Smooth muscle cell (in vitro differentiated cells): ENCODE data around the gene SLC39A13. TPM values are rescaled to one million over a fixed set of nuclear protein-coding genes. Genes with fewer than 3 reads are reported as not detected.

Experiments
- DNase-seq: peaks from one replicate; lab custom pipeline; 2025; ENCODE audit not compliant: unreplicated experiment; lab: John Stamatoyannopoulos, UW
- H2AFZ ChIP-seq: fragments of 200-600 bp; sonication (generic); 2 replicates; pipeline ENCODE4 v1.6.0; 2016; ENCODE audit warnings: antibody characterized with exemption, low read depth, mild to moderate bottlenecking
- H3F3A ChIP-seq: fragments of 200-600 bp; sonication (generic); 2 replicates; pipeline ENCODE4 v1.6.0; 2017; ENCODE audit warnings: antibody characterized with exemption, low read depth
- H3K27ac ChIP-seq: fragments of 200-600 bp; sonication (generic); 2 replicates; pipeline ENCODE4 v1.5.1; 2016; ENCODE audit warnings: low read depth, mild to moderate bottlenecking
- H3K27me3 ChIP-seq: fragments of 200-600 bp; sonication (generic); 2 replicates; pipeline ENCODE4 v1.6.1; 2016; ENCODE audit warnings: low read depth, mild to moderate bottlenecking
- H3K36me3 ChIP-seq: fragments of 200-600 bp; sonication (generic); 2 replicates; pipeline ENCODE4 v1.5.1; 2016; ENCODE audit warnings: low read depth
- H3K4me1 ChIP-seq: fragments of 200-600 bp; sonication (generic); 2 replicates; pipeline ENCODE4 v1.5.1; 2016; ENCODE audit warnings: low read depth
- H3K4me2 ChIP-seq: fragments of 200-600 bp; sonication (generic); 2 replicates; pipeline ENCODE4 v1.6.0; 2016; ENCODE audit warnings: mild to moderate bottlenecking
- H3K4me3 ChIP-seq: fragments of 200-600 bp; sonication (generic); 2 replicates; pipeline ENCODE4 v1.5.1; 2016; ENCODE audit warnings: mild to moderate bottlenecking
- H3K79me2 ChIP-seq: fragments of 200-600 bp; sonication (generic); 2 replicates; pipeline ENCODE4 v1.6.0; 2016; ENCODE audit warnings: low read depth, mild to moderate bottlenecking
- H3K9ac ChIP-seq: fragments of 200-600 bp; sonication (generic); 2 replicates; pipeline ENCODE4 v1.6.0; 2016; ENCODE audit warnings: low read depth
- H3K9me3 ChIP-seq: fragments of 200-600 bp; sonication (generic); replicated peaks from 2 replicates; pipeline ENCODE4 v1.5.1; 2016; ENCODE audit warnings: low read depth
- H4K20me1 ChIP-seq: fragments of 200-600 bp; sonication (generic); 2 replicates; pipeline ENCODE4 v1.6.0; 2016; ENCODE audit warnings: low read depth
- WGBS: methylation state at CpG from one replicate; pipeline ENCODE4 v1.1.7; 2016; ENCODE audit warnings: low lambda C conversion rate; 5-methylcytosine and 5-hydroxymethylcytosine counted together
- polyA plus RNA-seq: library from polyadenylated mRNA; unstranded; fragments of >200 nt; fragmentation: Nextera tagmentation; extraction: Ambion mirVana; gene quantifications from 2 replicates; pipeline ENCODE4 v1.2.1, GENCODE V29; 2016
- total RNA-seq: library from RNA; depleted of rRNA; stranded (reverse); fragments of >200 nt; gene quantifications from 2 replicates; pipeline ENCODE4 v1.2.3, GENCODE V29; 2014
- TF ChIP-seq, protein P1 (sequence below): fragments of 200-600 bp; sonication (generic); IDR thresholded peaks from 2 replicates; pipeline ENCODE4 v1.5.1; 2017; ENCODE audit warnings: borderline replicate concordance, mild to moderate bottlenecking, antibody characterized with exemption; ENCODE audit not compliant: insufficient read depth, poor library complexity, severe bottlenecking

Gene SLC39A13
- total and polyA plus RNA-seq, 2 experiments from 2014 or later, result 56.9 to 143 TPM

DNA sequence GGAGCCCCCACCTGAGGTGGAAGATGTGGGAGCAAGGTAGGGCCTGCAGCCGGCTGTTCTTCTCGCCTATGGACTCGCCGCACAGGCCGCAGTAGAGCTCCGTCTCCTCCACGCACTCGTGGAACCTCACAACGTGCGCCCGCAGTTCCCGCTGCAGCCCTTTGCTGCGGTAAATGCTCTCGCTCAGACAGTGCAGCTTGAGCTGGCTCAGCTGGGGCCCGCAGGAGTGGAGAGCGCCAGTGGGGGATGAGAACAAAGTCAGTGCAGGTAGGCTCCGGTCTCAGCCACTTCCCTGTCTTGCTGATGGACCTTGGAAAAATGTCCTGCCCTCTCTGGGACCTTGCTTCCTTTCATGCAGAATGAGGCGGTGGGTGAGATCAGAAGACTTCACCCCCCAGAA, 30.3 kb downstream of the SLC39A13 start:
- Histone ChIP-seq H3K36me3 (no peaks in the 10 kb centered on the region), H3K9me3 (no peaks in the 10 kb centered on the region), H3K79me2 (no peaks in the 10 kb centered on the region), H3K4me2 (no peak overlapping the region), H4K20me1 (no peaks in the 10 kb centered on the region), H3K4me1 (no peaks in the 10 kb centered on the region), H3K9ac (no peak overlapping the region), H3K27ac (no peak overlapping the region), H2AFZ (no peak overlapping the region), H3F3A (no peaks in the 10 kb centered on the region), H3K27me3 (no peaks in the 10 kb centered on the region), H3K4me3 (no peak overlapping the region)
- WGBS, result 97% methylated on average over 18 of the region's 18 CpGs
- no peak for DNase-seq
- TF ChIP-seq, protein P1, sequence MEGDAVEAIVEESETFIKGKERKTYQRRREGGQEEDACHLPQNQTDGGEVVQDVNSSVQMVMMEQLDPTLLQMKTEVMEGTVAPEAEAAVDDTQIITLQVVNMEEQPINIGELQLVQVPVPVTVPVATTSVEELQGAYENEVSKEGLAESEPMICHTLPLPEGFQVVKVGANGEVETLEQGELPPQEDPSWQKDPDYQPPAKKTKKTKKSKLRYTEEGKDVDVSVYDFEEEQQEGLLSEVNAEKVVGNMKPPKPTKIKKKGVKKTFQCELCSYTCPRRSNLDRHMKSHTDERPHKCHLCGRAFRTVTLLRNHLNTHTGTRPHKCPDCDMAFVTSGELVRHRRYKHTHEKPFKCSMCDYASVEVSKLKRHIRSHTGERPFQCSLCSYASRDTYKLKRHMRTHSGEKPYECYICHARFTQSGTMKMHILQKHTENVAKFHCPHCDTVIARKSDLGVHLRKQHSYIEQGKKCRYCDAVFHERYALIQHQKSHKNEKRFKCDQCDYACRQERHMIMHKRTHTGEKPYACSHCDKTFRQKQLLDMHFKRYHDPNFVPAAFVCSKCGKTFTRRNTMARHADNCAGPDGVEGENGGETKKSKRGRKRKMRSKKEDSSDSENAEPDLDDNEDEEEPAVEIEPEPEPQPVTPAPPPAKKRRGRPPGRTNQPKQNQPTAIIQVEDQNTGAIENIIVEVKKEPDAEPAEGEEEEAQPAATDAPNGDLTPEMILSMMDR, result no peak

GRCh38 chr11:47440054-47440476, 31.7 kb downstream of the SLC39A13 start:
- no peak overlapping the region for H3K27ac ChIP-seq
- no peaks in the 10 kb centered on the region for H3K79me2 ChIP-seq
- H3K4me1 ChIP-seq, result no peaks in the 10 kb centered on the region
- no peak for DNase-seq
- no peaks in the 10 kb centered on the region for H3K9me3 ChIP-seq
- WGBS, result 48% methylated on average over 2 of the region's 2 CpGs
- no peaks in the 10 kb centered on the region for H3F3A ChIP-seq
- H3K4me3 ChIP-seq, result no peak overlapping the region
- H3K9ac ChIP-seq, result no peak overlapping the region
- TF ChIP-seq, protein P1, result no peak
- H3K36me3 ChIP-seq, result no peaks in the 10 kb centered on the region
- H3K27me3 ChIP-seq, result no peaks in the 10 kb centered on the region
- H2AFZ ChIP-seq, result no peak overlapping the region
- no peaks in the 10 kb centered on the region for H4K20me1 ChIP-seq
- H3K4me2 ChIP-seq, result no peak overlapping the region

DNA sequence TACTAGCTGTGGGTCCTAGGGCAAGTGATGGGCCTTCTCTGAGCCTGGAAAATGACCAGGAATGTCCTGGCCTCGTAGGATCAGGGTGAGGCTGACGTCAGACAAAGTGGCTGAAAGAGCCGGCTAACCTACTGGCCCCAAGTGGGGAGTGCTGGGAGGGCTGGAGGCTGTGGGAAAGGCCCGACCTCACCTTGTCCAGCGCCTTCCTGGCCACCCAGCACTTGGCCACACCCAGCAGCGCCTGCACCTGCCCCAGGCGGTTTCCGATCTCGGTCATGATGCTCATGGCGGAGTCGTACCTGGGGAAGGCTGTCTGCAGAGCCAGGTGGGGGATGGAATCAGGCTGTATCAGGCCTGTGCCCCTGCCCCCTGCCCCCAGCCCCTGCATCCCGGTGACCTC, 33.0 kb downstream of the SLC39A13 start:
- no peaks in the 10 kb centered on the region for H3K79me2 ChIP-seq
- H2AFZ ChIP-seq, result no peak overlapping the region
- TF ChIP-seq, protein P1, result no peak
- H3K27me3 ChIP-seq, result no peaks in the 10 kb centered on the region
- no peak overlapping the region for H3K27ac ChIP-seq
- 92% methylated on average over 11 of the region's 12 CpGs for WGBS
- no peaks in the 10 kb centered on the region for H4K20me1 ChIP-seq
- H3K36me3 ChIP-seq, result no peaks in the 10 kb centered on the region
- DNase-seq, result no peak
- H3K4me3 ChIP-seq, result no peak overlapping the region
- H3K4me2 ChIP-seq, result no peak overlapping the region
- H3K4me1 ChIP-seq, result no peaks in the 10 kb centered on the region
- no peaks in the 10 kb centered on the region for H3K9me3 ChIP-seq
- no peaks in the 10 kb centered on the region for H3F3A ChIP-seq
- no peak overlapping the region for H3K9ac ChIP-seq

DNA sequence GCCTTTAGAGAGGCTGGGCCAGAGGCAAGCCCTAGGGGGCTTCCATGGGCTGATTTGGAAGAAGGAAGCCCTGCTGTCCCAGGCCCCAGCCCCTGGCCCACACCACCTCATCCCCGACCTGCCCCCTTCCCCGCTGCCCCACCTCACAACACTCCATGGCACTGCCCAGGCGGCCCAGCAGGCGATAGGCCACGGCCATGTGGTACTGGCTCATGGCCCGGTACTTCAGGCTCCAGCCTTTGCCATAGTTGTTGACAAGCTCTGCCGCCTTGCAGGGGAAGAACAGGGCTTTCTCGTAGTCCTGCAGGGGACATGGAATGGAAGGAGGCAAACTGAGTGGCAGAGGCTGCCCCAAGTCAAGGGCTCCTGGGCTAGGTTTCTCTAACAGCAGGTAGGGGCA, 34.1 kb downstream of the SLC39A13 start:
- Histone ChIP-seq H4K20me1 (no peaks in the 10 kb centered on the region), H3K79me2 (no peaks in the 10 kb centered on the region), H3F3A (no peaks in the 10 kb centered on the region), H3K27ac (no peak overlapping the region), H3K36me3 (no peaks in the 10 kb centered on the region), H3K9ac (no peak overlapping the region), H3K4me2 (no peak overlapping the region), H2AFZ (no peak overlapping the region), H3K27me3 (no peaks in the 10 kb centered on the region), H3K4me1 (no peaks in the 10 kb centered on the region), H3K4me3 (no peak overlapping the region), H3K9me3 (no peaks in the 10 kb centered on the region)
- WGBS, result over 99% methylated on average over 8 of the region's 8 CpGs
- TF ChIP-seq, protein P1, result no peak
- DNase-seq, result no peak
